ENCODE data around the gene SFXN2. TPM values are rescaled to one million over a fixed set of nuclear protein-coding genes. Genes with fewer than 3 reads are reported as not detected.

SFXN2 gene
- polyA plus RNA-seq, 1 of the 3 experiments (the other 2 are of a cell fraction): 10.2 TPM

GRCh38 chr10:102745157-102745556 lies 30.7 kb downstream of the SFXN2 start:
- TF ChIP-seq GABPA (IDR thresholded peaks at IDR 0.05; ENCODE audit: low read depth) (no peak), ELF1 (IDR thresholded peaks at IDR 0.05) (no peak), MXI1 (IDR thresholded peaks at IDR 0.05; ENCODE audit: low read depth, low read length) (no peak), SIN3A (IDR thresholded peaks at IDR 0.05; ENCODE audit: borderline replicate concordance, low read depth, low read length) (no peak), POLR2AphosphoS5 (IDR thresholded peaks at IDR 0.05; ENCODE audit: low read depth, low read length) (no peak), SMC3 (IDR thresholded peaks at IDR 0.05; ENCODE audit: low read depth, low read length) (no peak)
- Histone ChIP-seq H4K20me1 (ENCODE audit: insufficient read depth) (peaks cover 12% of the 10 kb centered on the region), H3K9me2 (no peaks in the 10 kb centered on the region), H3F3A (replicated peaks; ENCODE audit: insufficient read depth) (peaks cover 7% of the 10 kb centered on the region), H2AFZ (ENCODE audit: low read depth) (no peak overlapping the region), H3K27ac (ENCODE audit: low read depth in 2 of 2, low read length in 1 of 2) (no peak overlapping the region), H3K9ac (peak overlapping the region; percentile 84; the same call in 1 of the 2 replicates), H3K4me2 (peak overlapping the region; percentile 95), H3K9me3 (no peaks in the 10 kb centered on the region), H3K79me2 (ENCODE audit: insufficient read depth) (peaks cover 63% of the 10 kb centered on the region), H3K4me3 (ENCODE audit: low read depth in 2 of 2, low read length in 1 of 2) (peak overlapping the region; percentile 85 to 90), H3K27me3 (ENCODE audit: insufficient read depth) (no peaks in the 10 kb centered on the region), H3K36me3 (replicated peaks in 1 of 2; ENCODE audit: control insufficient read depth in 1 of 2, insufficient read depth in 2 of 2, low read length in 1 of 2) (no peaks in the 10 kb centered on the region), H3K4me1 (ENCODE audit: control insufficient read depth in 1 of 2, insufficient read depth in 2 of 2, low read depth in 1 of 2, low read length in 1 of 2) (peaks cover 5 to 9% of the 10 kb centered on the region in 2 experiments; a peak in 1 of 4 replicates)
- no peak for DNase-seq
- 87% methylated on average over 4 of the region's 4 CpGs for WGBS (ENCODE audit: low lambda C conversion rate)
- POLR2A ChIA-PET: no interaction called here
- CTCF ChIA-PET: interaction anchor here (1.0 to 1.1 kb wide), 2 partner anchors 7 to 499 kb away, joined by 3 read pairs; no protein-coding TSS in a partner anchor

GRCh38 chr10:102752266-102752930 lies 38.0 kb downstream of the SFXN2 start:
- 92% methylated on average over 9 of the region's 9 CpGs for WGBS (ENCODE audit: low lambda C conversion rate)
- Histone ChIP-seq H3K9me2 (no peaks in the 10 kb centered on the region), H3K4me2 (0 out of 2 replicates have a peak overlapping the region, but pooled peaks have one; percentile 32), H3K79me2 (ENCODE audit: insufficient read depth) (peaks cover 96% of the 10 kb centered on the region), H3K4me3 (ENCODE audit: low read depth in 2 of 2, low read length in 1 of 2) (no peak overlapping the region), H3K27me3 (ENCODE audit: insufficient read depth) (no peaks in the 10 kb centered on the region), H3K9ac (no peak overlapping the region), H3F3A (replicated peaks; ENCODE audit: insufficient read depth) (peaks cover 12% of the 10 kb centered on the region), H3K4me1 (ENCODE audit: control insufficient read depth in 1 of 2, insufficient read depth in 2 of 2, low read depth in 1 of 2, low read length in 1 of 2) (peaks cover 2 to 7% of the 10 kb centered on the region in 2 experiments; a peak in 1 of 4 replicates), H3K9me3 (no peaks in the 10 kb centered on the region), H2AFZ (ENCODE audit: low read depth) (no peak overlapping the region), H3K36me3 (replicated peaks in 1 of 2; ENCODE audit: control insufficient read depth in 1 of 2, insufficient read depth in 2 of 2, low read length in 1 of 2) (no peaks in the 10 kb centered on the region), H3K27ac (ENCODE audit: low read depth in 2 of 2, low read length in 1 of 2) (peak overlapping the region in 1 of 2 experiments; percentile 34; a peak in 2 of 4 replicates), H4K20me1 (ENCODE audit: insufficient read depth) (peaks cover 47% of the 10 kb centered on the region)
- no peak for DNase-seq
- POLR2A ChIA-PET: no interaction called here
- CTCF ChIA-PET: interaction anchor here (0.8 to 2.0 kb wide), 9 partner anchors 8 to 151 kb away, joined by 3 to 13 read pairs (median 4); no protein-coding TSS in a partner anchor
- TF ChIP-seq MAX (IDR thresholded peaks at IDR 0.05; ENCODE audit: low read depth) (no peak), YY1 (IDR thresholded peaks at IDR 0.05; ENCODE audit: low read depth) (no peak), FOSL2 (IDR thresholded peaks at IDR 0.05; ENCODE audit: borderline replicate concordance, low read depth) (peak; percentile 18; the same call in 1 of the 2 replicates)

- Histone ChIP-seq H3K36me3 (replicated peaks in 1 of 2; ENCODE audit: control insufficient read depth in 1 of 2, insufficient read depth in 2 of 2, low read length in 1 of 2) (no peaks in the 10 kb centered on the region), H3K9ac (no peak overlapping the region), H3K9me3 (no peaks in the 10 kb centered on the region), H3K27ac (ENCODE audit: low read depth in 2 of 2, low read length in 1 of 2) (peak overlapping the region in 1 of 2 experiments; percentile 34; a peak in 1 of 4 replicates), H3K79me2 (ENCODE audit: insufficient read depth) (peaks cover 91% of the 10 kb centered on the region), H3K27me3 (ENCODE audit: insufficient read depth) (no peaks in the 10 kb centered on the region), H3F3A (replicated peaks; ENCODE audit: insufficient read depth) (peaks cover 12% of the 10 kb centered on the region), H3K9me2 (no peaks in the 10 kb centered on the region), H3K4me2 (peak overlapping the region; percentile 32; the same call in 1 of the 2 replicates), H3K4me3 (ENCODE audit: low read depth in 2 of 2, low read length in 1 of 2) (no peak overlapping the region), H2AFZ (ENCODE audit: low read depth) (no peak overlapping the region), H3K4me1 (ENCODE audit: control insufficient read depth in 1 of 2, insufficient read depth in 2 of 2, low read depth in 1 of 2, low read length in 1 of 2) (peaks cover 2 to 7% of the 10 kb centered on the region in 2 experiments; a peak in 1 of 4 replicates), H4K20me1 (ENCODE audit: insufficient read depth) (peaks cover 47% of the 10 kb centered on the region)
- 89% methylated on average over 3 of the region's 4 CpGs for WGBS (ENCODE audit: low lambda C conversion rate)
- peak; percentile 49 for DNase-seq
- TF ChIP-seq POLR2AphosphoS5 (IDR thresholded peaks at IDR 0.05; ENCODE audit: low read depth, low read length) (no peak), RCOR1 (IDR thresholded peaks at IDR 0.05; ENCODE audit: low read length) (no peak), SMC3 (IDR thresholded peaks at IDR 0.05; ENCODE audit: low read depth, low read length) (peak; percentile 50; the same call in 1 of the 2 replicates), MEF2A (IDR thresholded peaks at IDR 0.05; ENCODE audit: borderline replicate concordance, low read depth) (no peak), CTCF (IDR thresholded peaks at IDR 0.05) (peak; percentile 71), RFX5 (IDR thresholded peaks at IDR 0.05; ENCODE audit: low read length) (no peak), JUND (IDR thresholded peaks at IDR 0.05) (no peak), RAD21 (IDR thresholded peaks at IDR 0.05; ENCODE audit: low read length) (peak; percentile 68), FOXM1 (IDR thresholded peaks at IDR 0.05; ENCODE audit: low read depth) (no peak)
- CTCF ChIA-PET: interaction anchor here (0.8 to 2.0 kb wide), 12 partner anchors 8 to 149 kb away, joined by 3 to 13 read pairs (median 4); partner anchors contain the start of gene WBP1L
- POLR2A ChIA-PET: no interaction called here
Observed at GRCh38 chr10:102752934-102753664, 38.7 kb downstream of the SFXN2 start.
